ENCODE data around the gene MBOAT2.
"Not testable (repeated sequence)": the region's sequence is repeated elsewhere in the genome, so short reads cannot be mapped to it uniquely, and the experiment has no call there.

MBOAT2 gene

DNA sequence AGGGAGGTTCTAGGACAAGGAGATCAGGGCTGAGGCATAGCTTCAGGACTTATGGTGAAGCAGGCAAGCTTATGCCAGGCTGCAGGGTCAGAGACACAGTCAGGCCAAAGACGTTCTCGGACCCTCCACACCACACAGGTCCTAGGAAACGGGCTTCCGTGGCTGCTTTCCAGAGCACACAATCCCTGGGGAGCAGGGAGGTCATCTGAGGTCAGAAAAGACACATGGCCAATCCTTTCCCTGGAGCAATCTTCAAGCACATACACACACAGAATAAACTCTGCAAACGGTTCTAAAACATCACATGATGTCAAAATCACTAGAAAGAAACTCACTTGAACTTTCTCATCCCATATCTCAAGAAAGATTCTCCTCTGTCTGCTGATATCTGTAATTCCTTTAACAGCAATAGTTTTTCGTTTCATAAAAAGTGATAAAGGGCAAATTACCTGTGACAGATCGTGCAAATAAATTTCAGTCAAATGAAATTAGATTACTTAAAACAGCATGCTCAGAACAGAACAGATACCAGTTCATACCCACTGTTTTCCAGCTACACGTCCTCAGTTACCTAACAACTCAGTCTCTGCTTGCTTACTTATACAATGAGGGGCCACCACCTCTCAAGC is 63.9 kb downstream of the MBOAT2 start:
- no peak for DNase-seq

DNA sequence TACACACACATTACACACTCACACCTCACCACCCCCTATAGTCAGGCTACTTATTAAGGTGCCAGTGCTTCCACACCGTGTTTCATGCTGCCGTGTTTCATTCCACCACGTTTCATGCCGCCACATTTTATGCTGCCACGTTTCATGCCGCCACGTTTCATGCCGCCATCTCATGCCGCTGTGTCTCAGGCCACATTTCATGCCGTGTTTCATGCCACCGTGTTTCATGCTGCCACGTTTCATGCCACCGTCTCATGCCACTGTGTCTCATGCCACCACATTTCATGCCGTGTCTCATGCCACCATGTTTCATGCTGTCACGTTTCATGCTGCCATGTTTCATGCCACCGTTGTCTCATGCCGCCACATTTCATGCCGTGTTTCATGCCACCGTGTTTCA is 65.1 kb downstream of the MBOAT2 start:
- DNase-seq: no peak

DNA sequence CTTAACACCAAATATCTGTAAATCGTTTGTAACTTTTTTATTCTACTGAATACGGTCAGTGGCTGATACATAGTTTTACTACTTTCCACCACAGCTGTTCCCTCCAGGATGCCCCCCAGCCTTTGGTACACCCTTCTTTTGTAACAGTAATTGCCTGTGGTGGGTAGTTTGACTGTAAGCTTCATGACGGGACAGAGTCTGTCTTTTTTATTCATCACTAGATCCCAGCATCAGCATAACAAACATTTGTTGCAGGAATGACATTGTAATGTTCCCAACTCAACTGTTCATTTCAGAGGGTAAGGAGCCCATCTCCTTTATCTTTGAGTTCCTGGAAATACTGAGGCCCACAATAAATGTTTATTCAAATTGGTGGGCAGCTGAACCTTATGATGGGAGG is 67.5 kb downstream of the MBOAT2 start:
- DNase-seq: no peak

DNA sequence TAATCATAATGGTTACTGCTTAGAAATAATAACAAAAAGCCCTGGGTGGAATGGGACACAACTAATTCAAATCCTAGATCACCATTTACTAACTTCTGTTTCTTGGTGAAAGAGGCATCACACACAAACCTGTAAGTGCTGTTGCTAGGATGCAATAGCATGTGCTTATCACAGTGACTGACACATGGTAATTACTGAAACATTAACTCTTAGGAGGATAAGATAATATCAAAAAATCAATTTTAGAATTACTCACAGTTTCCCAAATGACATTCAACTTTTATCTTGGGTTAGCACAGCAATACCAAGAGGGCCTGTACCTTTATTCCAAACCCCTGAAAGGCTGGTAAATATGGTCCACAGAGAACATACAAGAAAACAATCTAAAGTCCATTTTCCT is 69.1 kb downstream of the MBOAT2 start:
- no peak for DNase-seq

DNA sequence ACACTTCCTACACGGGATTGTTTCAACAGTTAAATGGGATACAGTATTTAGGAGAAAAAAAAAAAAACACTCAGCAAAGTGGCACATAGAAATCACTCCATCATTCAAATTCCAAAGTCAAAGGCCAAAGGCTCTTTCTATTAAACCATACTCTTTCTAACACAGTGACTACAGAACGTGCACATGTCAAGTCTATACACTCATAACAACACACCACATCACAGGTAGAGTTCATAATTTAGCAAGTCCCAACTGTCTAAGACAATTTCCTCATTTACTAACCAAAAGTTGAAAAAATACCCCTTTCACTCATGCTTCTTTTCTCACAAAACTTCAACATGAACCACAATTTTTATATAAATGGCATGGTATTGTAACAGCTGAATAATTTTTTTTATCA is 70.8 kb downstream of the MBOAT2 start:
- DNase-seq: no peak

DNA sequence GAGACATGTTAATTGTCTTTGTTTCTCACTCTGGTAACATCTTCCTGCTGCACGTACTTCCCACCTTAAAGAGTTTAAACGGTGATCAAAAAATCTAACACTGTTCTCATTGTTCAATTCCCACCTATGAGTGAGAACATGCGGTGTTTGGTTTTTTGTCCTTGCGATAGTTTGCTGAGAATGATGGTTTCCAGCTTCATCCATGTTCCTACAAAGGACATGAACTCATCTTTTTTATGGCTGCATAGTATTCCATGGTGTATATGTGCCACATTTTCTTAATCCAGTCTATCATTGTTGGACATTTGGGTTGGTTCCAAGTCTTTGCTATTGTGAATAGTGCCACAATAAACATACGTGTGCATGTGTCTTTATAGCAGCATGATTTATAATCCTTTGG is 73.3 kb downstream of the MBOAT2 start:
- not testable (repeated sequence) for DNase-seq

DNA sequence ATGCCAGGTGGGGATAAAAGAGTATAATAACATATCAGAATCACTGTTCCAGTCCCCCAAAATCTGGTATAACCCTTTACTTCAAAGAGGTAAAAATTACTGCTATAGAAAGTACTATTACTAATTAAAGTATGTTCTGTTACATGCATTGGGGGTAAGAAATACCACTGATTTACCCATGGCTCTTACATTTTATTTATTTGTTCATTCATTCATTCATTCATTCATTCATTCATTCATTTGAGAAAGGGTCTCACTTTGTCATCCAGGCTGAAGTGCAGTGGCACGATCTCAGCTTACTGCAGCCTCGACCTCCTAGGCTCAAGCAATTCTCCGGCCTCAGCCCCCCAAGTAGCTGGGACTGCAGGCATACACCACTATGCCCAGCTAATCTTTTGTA is 74.4 kb downstream of the MBOAT2 start:
- DNase-seq: no peak

DNA sequence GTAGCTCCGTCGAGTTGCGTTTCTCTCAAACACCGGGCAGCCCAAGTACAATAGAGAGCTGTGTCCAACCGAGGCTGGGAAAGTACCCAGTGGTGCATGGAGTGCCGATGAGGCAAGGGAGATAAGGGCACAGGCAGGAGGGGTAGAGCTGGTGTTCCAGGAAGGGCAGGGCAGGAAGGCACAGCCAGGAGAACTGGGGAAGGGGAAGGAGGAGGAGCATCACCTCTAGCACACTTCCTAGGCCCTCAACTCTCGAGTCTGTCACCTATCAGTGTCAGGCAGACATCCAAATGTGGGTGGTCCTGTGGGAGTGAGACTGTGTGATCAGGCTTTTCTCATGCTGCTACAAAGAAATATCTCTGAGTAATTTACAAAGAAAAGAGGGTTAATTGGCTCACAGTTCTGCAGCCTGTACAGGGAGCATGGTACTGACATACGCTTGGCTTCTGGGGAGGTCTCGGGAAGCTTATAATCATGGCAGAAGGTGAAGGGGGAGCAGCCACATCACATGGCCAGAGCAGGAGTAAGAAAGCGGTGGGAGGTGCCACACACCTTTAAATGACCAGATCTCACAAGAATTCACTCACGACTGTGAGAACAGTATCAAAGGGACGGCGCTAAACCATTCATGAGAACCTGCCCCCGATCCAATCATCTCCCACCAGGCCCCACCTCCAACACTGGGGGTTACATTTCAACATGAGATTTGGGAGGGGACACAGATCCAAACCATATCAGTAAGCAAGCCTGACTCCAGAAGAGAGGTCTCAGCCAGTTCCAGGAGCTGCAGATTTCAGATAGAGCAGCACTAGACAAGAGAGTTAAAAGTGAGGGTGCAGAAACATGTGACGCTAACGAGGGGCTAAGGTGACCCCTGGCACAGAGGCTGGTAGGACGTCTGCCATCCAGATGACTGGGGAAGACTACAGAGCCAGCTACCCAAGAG is 75.7 kb downstream of the MBOAT2 start:
- DNase-seq: no peak

DNA sequence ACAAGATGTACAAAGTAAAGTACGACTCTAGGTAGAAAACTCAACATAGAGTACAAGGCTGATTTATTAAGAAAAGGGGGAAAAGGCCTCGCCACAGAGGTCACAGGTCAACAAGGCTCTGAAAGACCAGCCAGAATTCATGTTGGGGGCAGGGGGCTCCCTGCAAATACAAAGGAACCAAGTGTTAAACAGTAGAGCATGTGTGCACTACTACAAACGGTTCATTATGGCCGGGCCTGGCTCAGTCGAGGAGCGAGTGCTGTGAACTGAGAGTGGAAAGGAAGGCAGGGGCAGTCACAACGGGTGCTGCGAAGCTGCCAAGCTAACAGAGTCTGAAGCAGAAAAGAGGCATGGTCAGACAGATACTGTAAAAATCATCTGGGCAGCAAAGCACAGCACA is 77.1 kb downstream of the MBOAT2 start:
- DNase-seq: no peak

DNA sequence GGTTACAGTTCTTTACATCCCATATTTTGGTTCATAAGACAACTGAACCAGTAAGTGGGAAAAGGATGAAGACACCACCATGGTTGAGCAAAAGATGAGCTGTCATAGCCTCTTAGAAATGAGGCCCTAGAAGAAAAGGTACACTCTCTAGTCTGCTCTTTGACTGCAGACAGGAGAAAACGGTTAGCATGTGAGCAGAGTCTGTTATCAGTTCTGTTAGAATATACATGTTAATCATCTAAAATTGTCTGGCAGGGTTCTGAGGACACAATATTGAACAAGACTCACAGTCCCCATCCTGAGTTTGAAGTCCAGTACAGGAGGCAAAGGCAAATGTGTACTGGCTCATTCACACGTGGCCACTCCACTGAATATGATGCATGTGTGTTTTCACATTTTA is 78.1 kb downstream of the MBOAT2 start:
- DNase-seq: no peak

DNA sequence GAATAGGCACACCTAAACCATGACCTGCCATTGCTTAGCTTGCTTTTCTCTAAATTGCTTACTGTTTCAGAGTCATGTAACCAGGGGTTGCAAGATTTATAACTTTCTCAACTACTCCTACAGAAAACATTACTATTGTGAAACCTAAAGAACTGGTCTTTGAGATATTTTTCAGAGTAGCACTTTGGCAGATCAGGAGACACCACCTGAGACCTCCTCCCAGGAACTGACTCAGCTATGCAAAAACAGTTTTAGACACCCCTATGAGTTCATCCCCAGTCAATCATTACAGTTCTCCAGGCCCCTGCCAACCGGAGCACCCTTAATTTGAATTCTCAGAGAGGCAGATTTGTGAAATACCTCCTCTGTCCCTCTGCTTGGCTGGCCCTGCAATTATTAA is 80.3 kb downstream of the MBOAT2 start:
- no peak for DNase-seq

DNA sequence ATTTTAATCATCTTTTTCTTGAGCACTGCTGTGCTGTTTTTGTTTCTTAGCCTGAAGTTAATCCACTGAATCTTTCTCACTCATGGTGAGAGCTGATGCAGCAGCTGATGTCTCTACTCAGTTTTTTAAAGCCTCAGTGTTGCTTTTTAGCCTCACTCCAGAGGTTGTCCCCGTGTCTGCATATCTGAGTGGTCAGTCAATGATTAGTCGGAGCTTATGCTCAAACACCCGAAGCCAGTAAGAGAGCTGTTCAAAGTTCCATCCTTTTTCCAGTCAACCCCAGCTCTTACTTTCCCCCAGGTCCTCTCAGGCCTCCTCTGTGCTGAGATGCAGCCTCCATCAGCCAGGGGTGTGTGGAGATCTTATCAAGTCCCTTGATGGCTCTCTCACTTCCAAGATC is 81.1 kb downstream of the MBOAT2 start:
- DNase-seq: no peak

DNA sequence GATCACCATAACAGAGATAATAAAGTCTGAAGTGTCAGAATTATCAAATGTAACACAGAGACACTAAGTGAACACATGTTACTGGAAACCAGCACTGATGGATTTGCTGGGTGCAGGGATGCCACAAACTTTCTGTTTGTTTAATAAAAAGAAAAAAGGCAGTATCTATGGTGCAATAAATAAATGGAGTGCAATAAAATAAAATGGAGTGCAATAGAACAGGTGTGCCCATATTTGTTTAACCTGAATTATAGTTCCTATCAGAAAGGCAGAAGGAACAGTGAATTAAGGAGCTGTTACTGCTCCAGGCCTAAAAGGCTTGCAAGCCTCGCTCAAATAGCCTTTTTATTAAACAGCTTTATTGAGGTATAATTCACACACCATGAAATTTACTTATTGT is 85.1 kb downstream of the MBOAT2 start:
- no peak for DNase-seq

DNA sequence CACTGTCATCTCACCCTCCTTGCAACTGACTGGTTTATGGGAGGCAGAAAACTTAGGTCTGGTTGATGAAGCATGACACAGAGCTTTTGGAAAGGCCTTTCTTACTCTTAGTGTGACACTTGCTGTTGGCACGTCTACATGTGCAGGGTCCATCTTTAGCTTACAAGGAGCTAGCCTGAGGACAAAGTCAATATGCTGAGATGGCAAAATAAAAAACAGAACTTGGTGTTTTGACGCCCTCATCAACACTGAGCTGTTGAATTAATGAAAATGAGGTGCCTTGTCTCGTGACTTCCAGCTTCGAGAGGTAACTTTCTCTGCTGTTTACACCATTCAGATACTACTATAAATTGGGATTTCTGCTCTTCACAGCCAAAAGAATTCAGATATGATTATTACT is 87.5 kb downstream of the MBOAT2 start:
- no peak for DNase-seq

DNA sequence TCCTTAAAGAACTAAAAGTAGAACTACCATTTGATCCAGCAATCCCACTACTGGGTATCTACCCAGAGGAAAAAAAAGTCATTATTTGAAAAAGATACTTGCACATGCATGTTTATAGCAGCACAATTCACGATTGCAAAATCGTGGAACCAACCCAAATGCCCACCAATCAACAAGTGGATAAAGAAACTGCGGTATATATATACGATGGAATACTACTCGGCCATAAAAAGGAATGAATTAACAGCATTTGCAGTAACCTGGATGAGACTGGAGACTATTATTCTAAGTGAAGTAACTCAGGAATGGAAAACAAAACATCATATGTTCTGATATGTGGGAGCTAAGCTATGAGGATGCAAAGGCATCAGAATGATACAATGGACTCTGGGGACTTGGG is 89.7 kb downstream of the MBOAT2 start:
- DNase-seq: not testable (repeated sequence)

DNA sequence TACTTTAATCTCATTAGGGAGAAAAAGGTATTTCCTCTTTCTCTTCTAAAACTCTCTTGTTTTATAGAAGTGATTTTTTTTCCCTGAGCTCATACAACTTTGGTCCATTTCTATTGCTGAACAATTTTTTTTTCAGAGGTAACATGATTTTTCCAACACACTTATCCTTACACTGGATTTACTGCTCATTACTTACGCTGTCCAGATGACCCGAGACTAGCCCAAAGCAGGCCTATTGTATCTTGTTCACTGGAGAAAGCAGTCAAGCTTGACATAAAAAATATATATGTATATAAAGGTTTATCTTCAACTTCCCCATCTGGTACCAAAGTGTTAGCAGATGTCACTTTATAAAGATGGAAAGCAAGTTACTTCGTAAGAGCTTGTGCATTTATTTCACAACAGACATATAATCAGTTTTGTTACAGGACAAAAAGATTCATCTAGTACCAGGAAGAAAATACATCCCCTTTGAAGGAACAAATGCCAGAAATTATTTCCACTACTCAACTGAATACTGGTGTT is 95.7 kb downstream of the MBOAT2 start:
- no peak for DNase-seq

DNA sequence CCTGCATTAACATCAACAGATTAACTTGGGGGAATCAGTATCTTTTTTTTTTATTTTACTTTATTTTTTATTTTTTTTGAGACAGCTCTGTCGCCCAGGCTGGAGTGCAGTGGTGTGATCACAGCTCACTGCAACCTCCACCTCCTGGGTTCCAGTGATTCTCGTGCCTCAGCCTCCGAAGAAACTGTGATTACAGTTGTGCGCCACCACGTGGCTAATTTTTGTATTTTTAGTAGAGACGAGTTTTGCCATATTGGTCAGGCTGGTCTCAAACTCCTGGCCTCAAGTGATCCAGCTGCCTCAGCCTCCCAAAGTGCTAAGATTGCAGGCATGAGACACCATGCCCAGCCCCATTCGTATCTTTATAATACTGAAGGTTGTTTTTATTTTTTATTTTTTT is 99.6 kb downstream of the MBOAT2 start:
- not testable (repeated sequence) for DNase-seq

DNA sequence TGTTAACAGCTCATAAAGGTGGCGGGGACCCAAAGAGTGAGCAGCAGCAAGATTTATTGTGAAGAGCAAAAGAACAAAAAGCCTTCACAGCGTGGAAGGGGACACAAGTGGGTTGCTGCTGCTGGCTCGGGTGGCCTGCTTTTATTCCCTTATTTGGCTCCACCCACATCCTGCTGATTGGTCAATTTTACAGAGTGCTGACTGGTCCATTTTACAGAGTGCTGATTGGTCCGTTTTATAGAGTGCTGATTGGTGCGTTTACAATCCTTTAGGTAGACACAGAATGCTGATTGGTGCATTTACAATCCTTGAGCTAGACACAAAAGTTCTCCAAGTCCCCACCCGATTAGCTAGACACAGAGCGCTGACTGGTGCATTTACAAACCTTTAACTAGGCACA is 100.7 kb downstream of the MBOAT2 start:
- not testable (repeated sequence) for DNase-seq

DNA sequence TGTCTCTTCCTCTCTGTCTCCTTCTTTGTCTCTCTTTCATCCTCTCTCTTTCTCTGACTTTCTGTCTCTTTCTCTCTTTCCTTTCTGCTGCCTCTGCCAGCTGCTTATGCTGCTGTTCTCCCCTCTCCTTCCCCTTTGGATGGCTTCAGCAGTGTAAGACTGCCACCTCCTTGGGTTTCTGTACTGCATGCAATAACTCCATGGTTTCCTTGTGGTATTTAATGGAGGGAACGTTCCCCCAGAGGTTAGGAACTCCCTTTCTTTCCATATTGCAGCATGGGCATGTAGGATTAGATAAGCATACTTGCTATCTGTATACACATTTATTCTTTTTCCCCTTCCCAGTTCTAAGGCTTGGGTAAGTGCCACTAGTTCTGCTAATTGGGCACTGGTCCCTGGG is 106.3 kb downstream of the MBOAT2 start:
- DNase-seq: not testable (repeated sequence)

DNA sequence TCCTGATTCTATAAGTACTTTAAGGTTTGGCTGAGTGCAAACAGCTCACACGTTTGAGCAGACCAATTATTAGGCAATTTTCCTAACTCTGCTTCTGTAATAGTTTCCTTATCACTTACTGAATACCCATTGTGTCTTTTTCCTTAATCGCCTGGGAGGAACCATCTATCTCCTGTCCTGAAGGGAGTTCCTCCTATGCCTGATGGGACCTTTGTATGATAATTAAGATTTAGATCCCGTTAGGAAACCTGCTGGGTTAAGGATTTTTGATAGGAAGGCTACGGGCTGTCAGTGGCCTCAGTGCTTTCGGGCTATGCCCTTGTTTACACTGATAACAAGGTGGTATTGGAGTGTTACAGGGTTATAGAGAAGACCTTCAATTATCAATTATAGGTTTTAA is 106.8 kb downstream of the MBOAT2 start:
- not testable (repeated sequence) for DNase-seq

DNA sequence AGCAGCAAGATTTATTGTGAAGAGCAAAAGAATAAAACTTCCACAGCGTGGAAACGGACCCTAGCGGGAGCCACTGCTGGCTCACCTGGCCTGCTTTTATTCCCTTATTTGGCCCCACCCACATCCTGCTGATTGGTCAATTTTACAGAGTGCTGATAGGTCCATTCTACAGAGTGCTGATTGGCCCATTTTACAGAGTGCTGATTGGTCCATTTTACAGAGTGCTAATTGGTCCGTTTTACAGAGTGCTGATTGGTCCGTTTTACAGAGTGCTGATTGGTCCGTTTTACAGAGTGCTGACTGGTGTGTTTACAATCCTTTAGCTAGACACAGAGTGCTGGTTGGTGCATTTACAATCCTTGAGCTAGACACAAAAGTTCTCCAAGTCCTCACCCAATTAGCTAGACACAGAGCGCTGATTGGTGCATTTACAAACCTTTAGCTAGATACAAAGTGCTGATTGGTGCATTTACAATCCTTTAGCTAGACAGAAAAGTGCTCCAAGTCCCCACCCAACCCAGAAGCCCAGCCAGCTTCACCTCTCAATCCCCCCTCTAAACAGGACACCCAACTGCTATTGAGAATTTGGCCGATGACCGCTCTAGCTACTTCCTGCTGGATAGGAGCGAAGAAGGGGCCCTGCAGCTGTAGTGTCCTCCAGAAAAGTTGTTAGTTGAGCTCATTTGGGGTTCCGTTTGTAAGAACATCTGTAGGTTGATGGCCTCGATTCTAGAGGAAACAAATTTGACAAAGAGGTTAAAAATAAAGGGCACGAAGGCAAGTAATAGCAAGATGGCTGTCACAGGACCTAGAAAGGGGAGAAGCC is 108.2 kb downstream of the MBOAT2 start:
- not testable (repeated sequence) for DNase-seq

DNA sequence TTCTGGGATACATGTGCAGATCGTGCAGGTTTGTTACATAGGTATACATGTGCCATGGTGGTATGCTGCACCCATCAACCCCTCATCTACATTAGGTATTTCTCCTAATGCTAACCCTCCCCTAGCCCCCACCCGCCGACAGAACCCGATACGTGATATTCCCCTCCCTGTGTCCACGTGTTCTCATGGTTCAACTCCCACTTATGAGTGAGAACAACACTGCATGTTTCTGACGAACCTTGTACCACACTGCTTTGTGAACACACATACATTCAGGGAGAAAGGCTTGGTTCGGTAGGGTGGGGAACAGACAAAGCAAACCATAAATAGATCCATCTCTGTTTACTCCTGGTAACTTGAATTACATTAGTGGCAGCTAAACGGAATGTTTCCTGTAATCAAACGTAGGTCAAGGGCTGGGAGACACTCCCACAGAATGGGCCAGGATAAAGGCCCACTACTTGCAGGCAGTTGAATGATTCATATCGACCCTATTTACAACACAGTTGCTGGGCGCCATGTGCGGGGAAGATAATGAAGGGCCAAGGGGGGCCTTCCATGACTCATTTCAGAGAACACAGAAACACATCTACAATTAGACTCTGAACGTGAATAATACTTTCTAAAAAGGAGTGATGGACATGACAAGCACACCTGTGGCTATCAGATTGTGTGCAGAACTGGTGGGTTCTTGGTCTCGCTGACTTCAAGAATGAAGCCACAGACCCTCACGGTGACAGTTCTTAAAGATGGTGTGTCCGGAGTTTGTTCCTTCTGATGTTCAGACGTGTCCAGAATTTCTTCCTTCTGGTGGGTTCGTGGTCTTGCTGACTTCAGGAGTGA is 109.3 kb downstream of the MBOAT2 start:
- no peak for DNase-seq

Data from 8988T (cell line).